KMS-11 (cell line): ENCODE data around the gene SHISA8.

ENCODE experiments used
- H2AFZ ChIP-seq: fragments of 200-600 bp; sonication (generic); 2 replicates; pipeline ENCODE4 v1.6.1; 2016; ENCODE audit warnings: antibody characterized with exemption, mixed run types, low read depth
- H3K27ac ChIP-seq: fragments of 200-600 bp; sonication (generic); 2 replicates; pipeline ENCODE4 v1.6.1; 2016; ENCODE audit warnings: mild to moderate bottlenecking, mixed run types
- H3K27me3 ChIP-seq: fragments of 200-600 bp; sonication (generic); 2 replicates; pipeline ENCODE4 v1.6.1; 2017; ENCODE audit warnings: mild to moderate bottlenecking, low read depth, mixed run types, moderate library complexity; ENCODE audit not compliant: insufficient read depth
- H3K36me3 ChIP-seq: fragments of 200-600 bp; sonication (generic); 2 replicates; pipeline ENCODE4 v1.6.1; 2017; ENCODE audit warnings: mild to moderate bottlenecking, mixed run types; ENCODE audit not compliant: insufficient read depth
- H3K4me1 ChIP-seq: fragments of 200-600 bp; sonication (generic); 2 replicates; pipeline ENCODE4 v1.6.1; 2016; ENCODE audit warnings: mild to moderate bottlenecking, low read depth, mixed run types; ENCODE audit not compliant: poor library complexity, severe bottlenecking
- H3K4me2 ChIP-seq: fragments of 200-600 bp; sonication (generic); 2 replicates; pipeline ENCODE4 v1.7.0; 2016; ENCODE audit warnings: mild to moderate bottlenecking, mixed run types
- H3K4me3 ChIP-seq: fragments of 200-600 bp; sonication (generic); IDR thresholded peaks from 2 replicates; pipeline ENCODE4 v1.6.1; 2017; ENCODE audit warnings: low read depth, low read length, mixed read lengths; ENCODE audit not compliant: insufficient read depth
- H3K79me2 ChIP-seq: fragments of 200-600 bp; sonication (generic); 2 replicates; pipeline ENCODE4 v1.6.1; 2016; ENCODE audit warnings: low read depth, mixed run types; ENCODE audit not compliant: insufficient read depth
- H3K9ac ChIP-seq: fragments of 200-600 bp; sonication (generic); 2 replicates; pipeline ENCODE4 v1.6.1; 2016; ENCODE audit warnings: mild to moderate bottlenecking, mixed run types
- H4K20me1 ChIP-seq: fragments of 200-600 bp; sonication (generic); 2 replicates; pipeline ENCODE4 v1.6.1; 2016; ENCODE audit warnings: mild to moderate bottlenecking, mixed run types; ENCODE audit not compliant: insufficient read depth
- CTCF ChIP-seq: fragments of 200-600 bp; sonication (generic); conservative IDR thresholded peaks from 2 replicates; pipeline ENCODE4 v1.6.1; 2017; ENCODE audit warnings: low read depth, mild to moderate bottlenecking, antibody characterized with exemption, low read length, moderate library complexity, mixed read lengths

Gene SHISA8

GRCh38 chr22:41925783-41926460 is 11.0 kb upstream of the SHISA8 start:
- H3K4me2 ChIP-seq: no peak overlapping the region; the same call in 1 of the 2 replicates
- H2AFZ ChIP-seq: no peak overlapping the region; the same call in 1 of the 2 replicates
- H3K27ac ChIP-seq: no peak overlapping the region
- peaks cover 24% of the 10 kb centered on the region for H3K27me3 ChIP-seq
- no peak overlapping the region for H3K4me3 ChIP-seq
- peaks cover 3% of the 10 kb centered on the region for H3K4me1 ChIP-seq
- H3K9ac ChIP-seq: no peak overlapping the region
- H3K79me2 ChIP-seq: no peaks in the 10 kb centered on the region
- TF ChIP-seq CTCF: peak; percentile 66
- no peaks in the 10 kb centered on the region for H3K36me3 ChIP-seq
- no peaks in the 10 kb centered on the region for H4K20me1 ChIP-seq

GRCh38 chr22:41923595-41924276 is 8.9 kb upstream of the SHISA8 start:
- Histone ChIP-seq H3K4me1 (peaks cover 3% of the 10 kb centered on the region), H2AFZ (no peak overlapping the region), H3K9ac (no peak overlapping the region), H3K79me2 (no peaks in the 10 kb centered on the region), H3K36me3 (no peaks in the 10 kb centered on the region), H3K4me2 (no peak overlapping the region), H3K27me3 (peaks cover 24% of the 10 kb centered on the region), H3K27ac (no peak overlapping the region), H3K4me3 (no peak overlapping the region), H4K20me1 (no peaks in the 10 kb centered on the region)
- TF ChIP-seq CTCF: no peak

GRCh38 chr22:41922940-41923594 is 8.2 kb upstream of the SHISA8 start:
- no peak overlapping the region for H3K27ac ChIP-seq
- H3K36me3 ChIP-seq: no peaks in the 10 kb centered on the region
- H4K20me1 ChIP-seq: no peaks in the 10 kb centered on the region
- H3K4me1 ChIP-seq: peaks cover 3% of the 10 kb centered on the region
- no peak overlapping the region for H3K9ac ChIP-seq
- H3K4me2 ChIP-seq: no peak overlapping the region
- no peaks in the 10 kb centered on the region for H3K79me2 ChIP-seq
- no peak overlapping the region for H3K4me3 ChIP-seq
- peaks cover 24% of the 10 kb centered on the region for H3K27me3 ChIP-seq
- H2AFZ ChIP-seq: no peak overlapping the region
- TF ChIP-seq CTCF: no peak

- no peak overlapping the region for H3K4me2 ChIP-seq
- H3K4me3 ChIP-seq: no peak overlapping the region
- peaks cover 21% of the 10 kb centered on the region for H3K27me3 ChIP-seq
These were observed 7.5 kb upstream of the SHISA8 start for GRCh38 chr22:41922328-41922727.

More at GRCh38 chr22:41922328-41922727, 7.5 kb upstream of the SHISA8 start:
- no peak overlapping the region for H2AFZ ChIP-seq
- H3K9ac ChIP-seq: no peak overlapping the region
- no peaks in the 10 kb centered on the region for H3K79me2 ChIP-seq
- H3K27ac ChIP-seq: no peak overlapping the region
- H3K4me1 ChIP-seq: peaks cover 3% of the 10 kb centered on the region
- no peaks in the 10 kb centered on the region for H4K20me1 ChIP-seq
- H3K36me3 ChIP-seq: no peaks in the 10 kb centered on the region
- no peak for TF ChIP-seq CTCF
